DOHH2 (cell line): ENCODE measurements around the gene GATAD2B.

Experiments
- EZH2phosphoT487 ChIP-seq: fragments of 200-600 bp; sonication (generic); IDR thresholded peaks from 2 replicates; pipeline ENCODE4 v1.6.1; 2017; ENCODE audit warnings: borderline replicate concordance, mild to moderate bottlenecking, antibody characterized with exemption, low read length, moderate library complexity, mixed read lengths
- TF ChIP-seq, protein P1 (sequence below): fragments of 200-600 bp; sonication (generic); IDR thresholded peaks from one replicate; pipeline ENCODE4 v1.5.1; 2014; ENCODE audit warnings: antibody characterized with exemption, mild to moderate bottlenecking, low read depth, low read length; ENCODE audit not compliant: poor library complexity, severe bottlenecking

- TF ChIP-seq, protein P1, sequence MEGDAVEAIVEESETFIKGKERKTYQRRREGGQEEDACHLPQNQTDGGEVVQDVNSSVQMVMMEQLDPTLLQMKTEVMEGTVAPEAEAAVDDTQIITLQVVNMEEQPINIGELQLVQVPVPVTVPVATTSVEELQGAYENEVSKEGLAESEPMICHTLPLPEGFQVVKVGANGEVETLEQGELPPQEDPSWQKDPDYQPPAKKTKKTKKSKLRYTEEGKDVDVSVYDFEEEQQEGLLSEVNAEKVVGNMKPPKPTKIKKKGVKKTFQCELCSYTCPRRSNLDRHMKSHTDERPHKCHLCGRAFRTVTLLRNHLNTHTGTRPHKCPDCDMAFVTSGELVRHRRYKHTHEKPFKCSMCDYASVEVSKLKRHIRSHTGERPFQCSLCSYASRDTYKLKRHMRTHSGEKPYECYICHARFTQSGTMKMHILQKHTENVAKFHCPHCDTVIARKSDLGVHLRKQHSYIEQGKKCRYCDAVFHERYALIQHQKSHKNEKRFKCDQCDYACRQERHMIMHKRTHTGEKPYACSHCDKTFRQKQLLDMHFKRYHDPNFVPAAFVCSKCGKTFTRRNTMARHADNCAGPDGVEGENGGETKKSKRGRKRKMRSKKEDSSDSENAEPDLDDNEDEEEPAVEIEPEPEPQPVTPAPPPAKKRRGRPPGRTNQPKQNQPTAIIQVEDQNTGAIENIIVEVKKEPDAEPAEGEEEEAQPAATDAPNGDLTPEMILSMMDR = peak; percentile 72
- TF ChIP-seq EZH2phosphoT487 = no peak
Observed at GRCh38 chr1:153771841-153772593, 150.8 kb downstream of the GATAD2B start.
